SU-DHL-6 (cell line): ENCODE measurements around the gene GAS7.

Experiments used
- CTCF ChIP-seq: fragments of 200-600 bp; sonication (generic); IDR thresholded peaks from one replicate; pipeline ENCODE4 v1.5.1; 2017; ENCODE audit warnings: antibody characterized with exemption, mild to moderate bottlenecking, low read length, moderate library complexity; ENCODE audit not compliant: insufficient read depth, poor library complexity, severe bottlenecking
- EZH2phosphoT487 ChIP-seq: fragments of 200-600 bp; sonication (generic), shearing (Covaris generic); conservative IDR thresholded peaks from 2 replicates; pipeline ENCODE4 v1.6.1; 2018; ENCODE audit warnings: mild to moderate bottlenecking, antibody characterized with exemption, low read length, moderate library complexity, mixed read lengths

GRCh38 chr17:10197362-10197720 is 1.1 kb downstream of the GAS7 start:
- TF ChIP-seq CTCF (no peak), EZH2phosphoT487 (no peak)
